GM13976 (cell line): ENCODE results near the gene KCNQ5.

Experiments
- DNase-seq: peaks from one replicate; pipeline ENCODE4 v3.0.0; 2012; ENCODE audit warnings: low spot score
- in situ Hi-C: fragments of 300-500 bp; cut with MboI; formaldehyde crosslinking; loops from one replicate; pipeline ENCODE4 v1.12.0; 2022; ENCODE audit warnings: low sequenced_read_pairs, mixed read lengths, inconsistent platforms; ENCODE audit not compliant: unreplicated experiment
- TF ChIP-seq, protein P1 (sequence below): IDR thresholded peaks from 2 replicates; pipeline ENCODE4 v1.5.1; 2012; ENCODE audit warnings: borderline replicate concordance, mild to moderate bottlenecking; ENCODE audit not compliant: insufficient read depth; ENCODE audit errors: extremely low read depth, missing control alignments, control extremely low read depth

KCNQ5 gene

DNA sequence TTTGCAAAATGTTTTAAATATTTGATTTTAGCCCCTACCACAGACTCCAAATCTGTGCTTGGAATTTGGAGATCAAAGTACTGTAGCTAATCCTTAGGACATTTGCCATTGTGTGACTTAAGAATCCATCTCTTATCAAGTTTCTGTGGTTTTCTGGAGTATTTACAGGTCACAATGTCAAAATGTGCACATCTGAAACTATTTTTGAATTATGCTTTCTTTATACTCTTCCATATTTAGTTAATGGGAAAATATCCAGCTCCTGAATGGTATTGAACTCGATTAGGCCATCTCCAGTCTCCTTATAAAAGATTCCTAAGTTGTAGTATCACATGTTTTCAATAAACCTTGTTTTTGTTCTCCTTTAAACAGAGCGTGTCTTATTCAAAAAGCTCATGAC, 441.0 kb downstream of the KCNQ5 start:
- TF ChIP-seq, protein P1, sequence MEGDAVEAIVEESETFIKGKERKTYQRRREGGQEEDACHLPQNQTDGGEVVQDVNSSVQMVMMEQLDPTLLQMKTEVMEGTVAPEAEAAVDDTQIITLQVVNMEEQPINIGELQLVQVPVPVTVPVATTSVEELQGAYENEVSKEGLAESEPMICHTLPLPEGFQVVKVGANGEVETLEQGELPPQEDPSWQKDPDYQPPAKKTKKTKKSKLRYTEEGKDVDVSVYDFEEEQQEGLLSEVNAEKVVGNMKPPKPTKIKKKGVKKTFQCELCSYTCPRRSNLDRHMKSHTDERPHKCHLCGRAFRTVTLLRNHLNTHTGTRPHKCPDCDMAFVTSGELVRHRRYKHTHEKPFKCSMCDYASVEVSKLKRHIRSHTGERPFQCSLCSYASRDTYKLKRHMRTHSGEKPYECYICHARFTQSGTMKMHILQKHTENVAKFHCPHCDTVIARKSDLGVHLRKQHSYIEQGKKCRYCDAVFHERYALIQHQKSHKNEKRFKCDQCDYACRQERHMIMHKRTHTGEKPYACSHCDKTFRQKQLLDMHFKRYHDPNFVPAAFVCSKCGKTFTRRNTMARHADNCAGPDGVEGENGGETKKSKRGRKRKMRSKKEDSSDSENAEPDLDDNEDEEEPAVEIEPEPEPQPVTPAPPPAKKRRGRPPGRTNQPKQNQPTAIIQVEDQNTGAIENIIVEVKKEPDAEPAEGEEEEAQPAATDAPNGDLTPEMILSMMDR = no peak
- in situ Hi-C loops = no loop called here
- DNase-seq = no peak

DNA sequence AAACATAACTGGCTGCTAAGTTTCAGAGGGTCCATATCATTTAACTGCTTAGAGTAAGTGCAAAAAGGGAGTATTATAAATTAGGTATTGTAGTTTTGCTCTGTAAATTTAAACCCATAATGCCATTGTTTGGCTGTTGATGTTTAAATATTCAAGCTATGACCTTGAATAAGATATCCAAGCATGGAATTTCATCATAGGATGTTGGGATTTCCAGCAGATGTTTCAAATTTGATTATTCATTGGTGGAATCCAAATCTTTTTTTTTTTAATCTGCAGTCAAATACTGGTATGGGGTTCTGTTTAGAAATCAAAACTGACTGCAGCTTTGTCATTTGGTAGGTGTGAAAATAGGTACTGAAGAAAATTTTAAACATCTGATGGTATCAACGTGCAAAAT, 442.4 kb downstream of the KCNQ5 start:
- TF ChIP-seq, protein P1 = no peak
- no peak for DNase-seq
- in situ Hi-C loops = no loop called here

DNA sequence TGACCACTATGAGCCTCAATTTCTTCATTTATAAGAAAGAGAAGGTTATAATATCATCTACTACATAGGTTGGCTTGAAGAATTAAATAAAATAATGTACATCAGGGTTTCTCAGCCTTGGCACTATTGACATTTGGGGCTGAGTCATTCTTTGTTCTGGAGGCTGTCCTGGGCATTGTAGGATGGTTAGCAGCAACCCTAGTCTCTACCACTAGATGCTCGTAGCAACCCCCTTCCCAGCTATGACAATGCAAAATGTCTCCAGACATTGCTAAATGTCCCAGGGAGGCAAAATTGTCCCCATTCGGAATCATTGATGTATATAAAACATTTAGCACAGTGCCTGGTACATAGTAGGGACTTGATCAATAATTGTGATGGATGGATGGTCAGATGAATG, 451.4 kb downstream of the KCNQ5 start:
- in situ Hi-C loops = no loop called here
- no peak for DNase-seq
- TF ChIP-seq, protein P1 = no peak

DNA sequence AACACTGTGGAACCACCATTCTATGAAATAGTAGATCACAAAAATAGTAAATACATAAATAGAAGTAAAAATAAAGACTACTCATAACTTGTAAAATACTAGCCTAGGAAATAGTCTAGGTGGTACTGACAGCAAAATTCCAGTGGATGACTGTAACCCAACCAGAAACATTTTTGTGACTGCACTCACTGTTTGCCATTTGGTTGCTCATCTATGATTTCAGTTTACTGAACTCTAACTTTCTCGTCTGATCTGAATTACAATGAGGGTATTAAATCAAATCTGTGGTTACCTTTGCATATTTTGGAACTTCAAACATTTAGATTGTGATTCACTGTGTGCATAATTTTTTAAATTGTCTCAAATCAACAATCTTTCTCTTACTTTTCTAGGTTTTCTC, 452.3 kb downstream of the KCNQ5 start:
- no peak for DNase-seq

DNA sequence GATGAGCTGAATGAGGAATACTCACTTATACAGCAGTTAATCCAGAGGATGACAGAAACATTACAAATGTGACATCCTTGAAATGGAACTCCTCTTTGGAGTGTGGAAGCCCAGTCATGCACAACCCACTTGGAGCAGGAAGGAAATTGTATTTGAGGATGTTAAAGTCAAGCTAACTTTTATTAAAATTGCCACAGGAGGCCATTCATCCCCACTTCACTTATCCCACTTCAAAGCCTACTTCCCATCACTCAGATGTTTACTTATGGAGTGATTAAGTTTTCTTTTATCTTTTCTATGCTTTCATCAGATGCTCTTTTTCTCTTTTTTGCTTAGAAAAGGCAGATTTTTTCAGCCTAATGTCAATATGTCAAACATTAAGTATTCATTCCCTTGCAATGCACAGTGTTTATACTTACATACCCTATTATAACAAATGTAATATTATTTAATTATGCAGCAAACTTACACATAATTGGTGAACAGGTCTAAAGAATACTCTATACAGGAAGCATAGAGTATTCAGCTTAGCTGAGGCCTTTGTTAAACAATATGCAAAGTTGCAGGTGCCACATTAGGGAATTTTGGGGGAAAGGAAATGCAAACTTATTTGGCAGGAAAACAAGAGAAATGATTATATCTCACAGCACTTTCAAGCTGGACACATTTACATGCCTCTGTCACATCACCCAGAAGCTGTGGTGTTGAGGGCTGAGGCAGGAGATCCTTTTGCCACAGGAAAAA, 454.5 kb downstream of the KCNQ5 start:
- in situ Hi-C loops = no loop called here
- TF ChIP-seq, protein P1 = no peak
- DNase-seq = no peak

More for the DNA sequence above, 452.3 kb downstream of the KCNQ5 start:
- TF ChIP-seq, protein P1 = no peak
- in situ Hi-C loops = no loop called here

DNA sequence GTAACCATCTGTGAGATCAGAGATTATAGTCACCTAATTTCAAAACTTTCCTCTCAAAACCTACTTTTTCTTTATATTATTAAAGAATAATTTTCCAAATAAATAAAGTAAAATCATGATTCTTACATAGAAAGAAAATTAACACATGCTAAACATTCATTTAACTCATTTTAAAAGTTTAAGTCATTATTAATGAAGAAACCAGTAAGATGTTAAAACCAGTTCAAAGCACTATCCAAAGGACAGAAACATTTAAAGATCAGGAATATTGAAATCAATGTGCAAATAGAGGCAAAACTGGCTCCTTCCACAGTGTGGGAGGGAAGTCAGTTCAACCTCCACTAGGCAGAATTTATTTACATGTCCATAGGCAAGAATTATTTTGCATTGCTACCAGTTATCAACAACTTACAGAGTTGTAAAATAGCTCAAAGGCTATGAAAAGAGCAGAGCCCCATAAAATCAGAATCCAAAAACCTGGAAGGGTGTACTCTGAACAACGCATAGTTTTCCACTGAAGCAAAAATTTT, 456.5 kb downstream of the KCNQ5 start:
- DNase-seq = no peak
- in situ Hi-C loops = no loop called here
- TF ChIP-seq, protein P1 = no peak
